Measurements from ENCODE around the gene KCP.

Gene KCP

GRCh38 chr7:128838981-128839731 lies 71.4 kb downstream of the KCP start:
- no peak overlapping the region for H3K4me3 ChIP-seq (ENCODE audit: low read depth, low read length)
- no peak for DNase-seq (ENCODE audit: low read depth)
- TF ChIP-seq MYC (IDR thresholded peaks at IDR 0.05; ENCODE audit: low read depth, low read length) (no peak), MAX (IDR thresholded peaks at IDR 0.05; ENCODE audit: low read depth, low read length) (no peak), POLR2A (IDR thresholded peaks at IDR 0.05; ENCODE audit: extremely low read depth, insufficient read length) (no peak), CTCF (IDR thresholded peaks at IDR 0.05; ENCODE audit: low read depth, low read length) (no peak)

GRCh38 chr7:128838109-128838779 lies 72.3 kb downstream of the KCP start:
- no peak overlapping the region for H3K4me3 ChIP-seq (ENCODE audit: low read depth, low read length)
- no peak for TF ChIP-seq MYC (IDR thresholded peaks at IDR 0.05; ENCODE audit: low read depth, low read length)
- no peak for TF ChIP-seq POLR2A (IDR thresholded peaks at IDR 0.05; ENCODE audit: extremely low read depth, insufficient read length)
- TF ChIP-seq CTCF (IDR thresholded peaks at IDR 0.05; ENCODE audit: low read depth, low read length): no peak
- TF ChIP-seq MAX (IDR thresholded peaks at IDR 0.05; ENCODE audit: low read depth, low read length): no peak
- no peak for DNase-seq (ENCODE audit: low read depth)

GRCh38 chr7:128837521-128837921 lies 73.0 kb downstream of the KCP start:
- no peak overlapping the region for H3K4me3 ChIP-seq (ENCODE audit: low read depth, low read length)
- DNase-seq (ENCODE audit: low read depth): no peak
- TF ChIP-seq POLR2A (IDR thresholded peaks at IDR 0.05; ENCODE audit: extremely low read depth, insufficient read length) (no peak), CTCF (IDR thresholded peaks at IDR 0.05; ENCODE audit: low read depth, low read length) (no peak), MYC (IDR thresholded peaks at IDR 0.05; ENCODE audit: low read depth, low read length) (no peak), MAX (IDR thresholded peaks at IDR 0.05; ENCODE audit: low read depth, low read length) (no peak)

GRCh38 chr7:128836729-128837348 lies 73.7 kb downstream of the KCP start:
- no peak overlapping the region for H3K4me3 ChIP-seq (ENCODE audit: low read depth, low read length)
- no peak for DNase-seq (ENCODE audit: low read depth)
- TF ChIP-seq POLR2A (IDR thresholded peaks at IDR 0.05; ENCODE audit: extremely low read depth, insufficient read length) (no peak), CTCF (IDR thresholded peaks at IDR 0.05; ENCODE audit: low read depth, low read length) (no peak), MYC (IDR thresholded peaks at IDR 0.05; ENCODE audit: low read depth, low read length) (no peak), MAX (IDR thresholded peaks at IDR 0.05; ENCODE audit: low read depth, low read length) (no peak)

GRCh38 chr7:128835790-128836641 lies 74.5 kb downstream of the KCP start:
- H3K4me3 ChIP-seq (ENCODE audit: low read depth, low read length): no peak overlapping the region
- TF ChIP-seq CTCF (IDR thresholded peaks at IDR 0.05; ENCODE audit: low read depth, low read length) (no peak), MYC (IDR thresholded peaks at IDR 0.05; ENCODE audit: low read depth, low read length) (no peak), POLR2A (IDR thresholded peaks at IDR 0.05; ENCODE audit: extremely low read depth, insufficient read length) (no peak), MAX (IDR thresholded peaks at IDR 0.05; ENCODE audit: low read depth, low read length) (no peak)
- DNase-seq (ENCODE audit: low read depth): no peak

Data from NB4 (cell line).